Left renal cortex interstitium (tissue), 4 donors: ENCODE data around the gene ANKFN1. TPM values are rescaled to one million over a fixed set of nuclear protein-coding genes. Genes with fewer than 3 reads are reported as not detected.
A peak's percentile ranks its signal among the peaks of the same experiment; 100 is the strongest.

Source experiments
- DNase-seq, 4 donors: peaks; one replicate each; pipeline ENCODE4 v3.0.0-alpha.2; 2013; ENCODE audit warnings: low read depth in 4 of 4, low spot score in 2 of 4, missing footprints in 1 of 4
- polyA plus RNA-seq, 4 donors: library from polyadenylated mRNA; unstranded; fragments of 120-200 nt; gene quantifications; one replicate each; pipeline ENCODE4 v1.2.1, GENCODE V29; 2013; ENCODE audit not compliant: insufficient read length in 4 of 4

The ANKFN1 gene
- polyA plus RNA-seq, 4 donors, result 0.35 to 1.4 (median 0.77) TPM

GRCh38 chr17:56426901-56427300, 273.6 kb downstream of the ANKFN1 start:
- DNase-seq, result no peak

DNA sequence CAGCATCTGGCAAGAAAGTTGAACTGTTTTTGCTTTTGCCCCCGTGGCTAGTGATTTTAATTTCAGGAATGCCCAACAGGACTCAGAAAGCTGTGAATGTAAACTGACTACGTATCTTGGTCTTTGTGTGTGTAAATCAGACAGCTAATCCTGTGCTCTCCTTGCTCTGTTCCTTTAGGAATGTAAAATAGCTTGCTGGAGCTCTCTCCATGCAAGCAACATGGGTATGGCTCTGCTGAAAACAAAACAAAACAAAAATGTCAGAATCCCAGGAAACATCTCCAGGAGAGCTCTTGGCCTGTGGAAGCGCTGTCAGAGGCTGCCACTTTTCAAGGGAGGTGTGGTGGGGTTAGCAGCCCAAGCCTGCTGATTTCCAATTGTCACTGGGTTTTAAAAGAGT, 278.5 kb downstream of the ANKFN1 start:
- DNase-seq, result no peak

GRCh38 chr17:56432443-56432842, 279.2 kb downstream of the ANKFN1 start:
- DNase-seq, result no peak

- DNase-seq, result no peak
Measured at GRCh38 chr17:56434610-56435009, 281.3 kb downstream of the ANKFN1 start.

- DNase-seq, result no peak
Measured at GRCh38 chr17:56436142-56436541, 282.9 kb downstream of the ANKFN1 start.

DNA sequence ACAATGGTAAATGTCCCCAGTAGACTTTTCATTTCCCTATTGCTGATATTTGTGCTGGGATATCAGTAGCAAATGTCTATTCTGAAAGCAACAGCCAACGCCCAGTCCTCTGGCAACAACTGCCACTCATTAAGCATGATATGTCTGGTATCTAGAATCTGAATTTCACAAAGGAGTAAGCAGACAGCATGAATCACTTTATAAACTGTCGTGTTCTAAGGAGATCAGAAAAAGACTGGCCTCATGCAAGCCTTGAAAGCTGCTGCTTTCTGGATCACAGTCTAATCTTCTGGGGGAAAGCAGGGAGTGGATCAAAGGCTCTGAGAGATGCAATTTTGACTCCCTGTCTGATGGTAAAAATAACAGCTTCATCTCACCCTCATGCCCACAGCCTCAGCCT, 287.1 kb downstream of the ANKFN1 start:
- no peak for DNase-seq

DNA sequence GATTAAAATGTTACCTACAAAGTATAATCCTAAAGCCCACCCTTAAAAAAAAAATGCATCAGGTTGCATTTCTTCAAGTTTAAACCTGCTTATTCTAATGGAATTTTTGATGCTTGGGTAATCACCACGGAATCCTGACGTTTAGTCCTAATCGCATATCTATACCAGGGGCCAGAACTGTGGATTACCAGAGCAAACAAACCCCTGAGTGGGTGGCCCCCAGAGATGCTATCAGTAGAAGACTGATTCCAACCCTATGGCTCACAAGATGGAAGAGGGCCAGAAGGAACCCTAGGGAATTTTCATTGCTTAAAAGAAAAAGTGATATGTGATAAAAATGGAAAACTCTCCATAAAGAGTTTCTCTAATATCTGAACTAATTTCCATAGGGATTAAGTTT, 288.0 kb downstream of the ANKFN1 start:
- no peak for DNase-seq

DNA sequence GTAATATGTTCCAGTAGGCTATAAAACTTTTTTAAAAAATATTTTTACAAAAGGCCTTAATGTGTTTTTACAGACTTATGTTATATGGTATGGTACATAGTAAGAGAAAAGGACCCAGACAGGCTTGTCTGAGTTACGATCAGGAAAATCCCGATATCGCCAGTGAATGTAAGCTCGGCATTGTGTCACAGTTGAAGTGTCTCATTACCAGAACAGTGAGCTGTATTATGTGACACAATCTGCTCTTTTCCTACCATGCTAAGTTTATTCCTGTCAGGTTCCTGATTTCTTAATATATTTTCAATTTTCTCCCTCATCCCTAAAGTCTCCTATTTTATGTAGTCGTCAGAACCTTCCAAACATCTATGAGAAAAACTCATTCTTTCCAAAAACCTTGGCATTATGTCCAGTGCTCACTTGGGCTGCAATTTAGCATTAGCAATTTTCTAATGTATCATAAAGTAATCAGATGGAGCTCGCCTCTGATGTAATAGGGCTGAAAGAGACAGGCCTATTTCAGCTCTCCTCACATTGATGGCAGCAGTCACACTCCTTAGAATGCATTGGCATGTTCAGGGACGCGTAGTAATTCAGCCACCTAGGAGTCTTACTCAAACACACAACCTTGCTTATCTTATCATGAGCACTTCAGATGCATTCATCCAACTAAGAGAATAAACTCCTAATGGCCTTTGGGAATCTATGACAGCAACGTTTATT, 292.6 kb downstream of the ANKFN1 start:
- no peak for DNase-seq

GRCh38 chr17:56447171-56447570, 293.9 kb downstream of the ANKFN1 start:
- DNase-seq, result no peak

DNA sequence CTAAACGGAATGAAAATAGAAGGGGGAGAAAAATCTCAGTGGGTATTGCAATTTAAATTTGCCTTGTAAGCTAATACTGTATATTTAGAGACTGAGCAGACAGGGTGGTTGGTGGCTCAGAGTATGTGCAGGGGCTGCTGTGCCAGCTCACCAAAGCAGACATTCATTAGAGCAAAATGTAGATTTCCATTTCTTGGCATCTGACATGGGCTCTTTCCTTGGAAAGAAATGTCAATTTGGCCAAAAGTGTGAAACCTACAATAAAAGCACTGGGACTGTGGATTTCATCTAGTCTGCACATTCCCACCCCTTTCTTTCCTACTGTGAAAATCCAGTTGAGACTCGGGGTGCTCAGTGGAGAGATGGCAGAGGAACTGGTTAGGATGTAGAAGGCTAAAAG, 295.1 kb downstream of the ANKFN1 start:
- DNase-seq, result no peak

DNA sequence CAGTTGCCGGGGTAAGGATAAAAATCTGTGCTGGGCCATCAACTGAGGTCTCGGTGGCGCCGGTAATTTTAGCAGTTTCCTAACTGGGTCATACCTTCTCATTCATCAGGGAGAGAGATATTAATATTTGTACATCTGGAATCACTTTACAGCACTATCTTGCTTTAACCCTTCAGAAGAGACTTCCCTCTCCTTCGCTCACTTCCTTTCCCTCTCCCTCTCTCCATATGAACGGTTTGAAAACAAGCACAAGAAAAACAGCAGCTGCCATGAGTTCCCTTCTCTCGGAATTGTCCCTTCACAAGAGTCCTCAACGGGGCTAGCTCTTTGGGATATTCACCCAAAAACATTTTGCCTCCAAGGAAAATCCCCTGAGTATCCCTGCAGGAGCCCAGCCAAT, 295.9 kb downstream of the ANKFN1 start:
- no peak for DNase-seq

- DNase-seq, result no peak
Measured at GRCh38 chr17:56451629-56452028, 298.4 kb downstream of the ANKFN1 start.

DNA sequence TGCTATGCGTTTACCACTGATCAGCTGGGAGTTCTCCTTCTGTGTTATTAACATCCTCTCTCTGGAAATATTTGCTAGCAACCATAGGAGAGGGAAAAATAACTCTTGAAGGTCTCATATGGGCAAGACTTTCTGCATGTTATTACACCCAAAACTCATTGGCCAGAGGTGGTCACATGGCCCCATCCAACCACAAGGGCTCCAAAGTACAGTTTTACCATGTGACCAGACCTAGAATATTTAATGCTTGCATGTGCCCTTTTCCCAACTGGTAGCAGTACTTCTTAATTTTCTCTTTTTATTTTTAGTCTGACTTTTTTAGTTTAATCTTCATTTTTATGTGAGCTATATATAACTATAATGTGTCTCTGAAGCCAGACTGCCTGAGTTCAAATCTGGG, 299.2 kb downstream of the ANKFN1 start:
- no peak for DNase-seq

- no peak for DNase-seq
Measured at GRCh38 chr17:56457501-56457900, 304.2 kb downstream of the ANKFN1 start.

GRCh38 chr17:56465886-56466285, 312.6 kb downstream of the ANKFN1 start:
- DNase-seq, result no peak

DNA sequence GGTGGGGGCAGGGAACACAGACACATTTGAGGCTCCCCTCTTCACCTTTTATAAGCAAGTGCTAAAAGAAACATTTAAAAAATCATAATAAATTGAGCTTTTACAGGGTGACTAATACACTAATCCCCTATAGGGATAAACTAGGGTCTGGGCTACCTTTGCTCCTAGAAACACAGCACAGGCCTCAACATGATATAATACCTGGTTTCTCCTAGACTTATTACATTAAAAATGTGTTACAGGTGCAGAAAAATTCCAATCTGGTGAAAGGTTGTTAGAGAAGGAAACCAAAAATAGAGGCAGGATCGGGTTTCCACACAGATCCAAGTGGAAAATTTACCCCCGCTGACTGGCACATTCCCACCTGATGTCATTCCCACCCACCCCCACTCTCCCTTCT, 315.6 kb downstream of the ANKFN1 start:
- DNase-seq, result no peak

- DNase-seq, result no peak
Measured at GRCh38 chr17:56471696-56472095, 318.4 kb downstream of the ANKFN1 start.

DNA sequence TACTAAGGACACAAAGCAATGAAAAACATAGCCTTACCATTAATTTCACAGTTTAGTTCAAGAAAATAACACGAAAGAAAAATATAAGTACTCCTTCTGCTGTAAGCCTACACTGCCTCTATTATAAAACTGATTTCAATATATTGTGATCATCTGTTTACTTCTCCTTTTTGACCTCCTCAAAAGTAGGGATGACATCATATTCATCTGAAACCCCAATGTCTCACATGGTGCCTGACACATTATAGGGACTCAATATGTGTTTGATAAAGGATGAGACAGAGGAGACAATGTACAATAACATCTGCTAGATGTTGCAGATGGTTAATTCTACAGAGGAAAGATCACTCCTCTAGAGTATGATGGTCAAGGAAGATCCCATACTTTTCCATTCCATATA, 321.8 kb downstream of the ANKFN1 start:
- DNase-seq, result no peak

DNA sequence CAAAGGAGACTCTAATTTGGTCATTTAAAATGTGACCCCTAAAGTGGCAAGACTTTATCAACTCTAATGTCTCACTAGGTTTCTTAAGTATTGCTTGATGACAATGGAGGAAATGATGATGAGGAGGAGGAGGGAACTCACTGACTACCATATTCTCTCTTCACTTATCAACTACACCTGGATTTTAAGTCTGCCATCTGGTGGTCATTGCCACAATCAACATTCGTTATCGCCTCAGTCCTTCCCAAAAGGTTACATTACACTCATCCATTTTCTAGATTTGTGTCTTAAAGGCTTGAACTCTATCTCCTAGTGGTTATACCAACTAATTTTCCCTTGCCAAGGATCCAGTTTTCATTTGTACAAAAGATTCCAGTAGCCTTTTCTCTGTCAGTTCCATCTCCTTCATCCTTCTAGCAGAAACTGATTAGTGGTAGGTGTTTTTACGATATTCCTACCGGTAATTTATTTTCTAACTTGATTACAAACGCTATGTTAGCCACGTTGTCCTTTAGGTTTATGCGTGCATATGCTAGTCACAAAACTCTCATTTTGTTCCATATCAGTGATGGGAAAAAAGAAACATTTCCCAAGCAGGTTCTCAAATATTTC, 325.7 kb downstream of the ANKFN1 start:
- no peak for DNase-seq

GRCh38 chr17:56480501-56480900, 327.2 kb downstream of the ANKFN1 start:
- no peak for DNase-seq

DNA sequence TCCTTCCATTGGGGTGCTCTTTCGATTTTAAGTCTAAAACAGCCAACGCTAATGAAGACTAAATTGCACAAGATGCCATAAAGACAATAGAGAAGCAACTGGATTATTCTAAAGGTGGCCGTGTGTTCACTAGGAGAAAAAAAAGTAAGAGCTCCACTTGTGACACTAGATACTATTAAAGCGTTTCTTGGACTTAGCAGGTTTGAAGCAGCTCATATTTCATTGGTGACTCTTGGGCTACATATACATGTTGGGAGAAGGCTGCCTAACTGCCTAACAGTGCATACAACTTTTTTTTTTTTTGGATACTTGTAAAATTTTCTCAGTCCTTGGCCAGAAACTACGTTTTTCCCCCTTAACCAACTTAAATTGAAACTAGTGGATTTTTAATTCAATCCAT, 328.4 kb downstream of the ANKFN1 start:
- DNase-seq, result peak in 1 of 4 donors; percentile 10

- DNase-seq, result no peak
Measured at GRCh38 chr17:56482229-56482628, 329.0 kb downstream of the ANKFN1 start.

DNA sequence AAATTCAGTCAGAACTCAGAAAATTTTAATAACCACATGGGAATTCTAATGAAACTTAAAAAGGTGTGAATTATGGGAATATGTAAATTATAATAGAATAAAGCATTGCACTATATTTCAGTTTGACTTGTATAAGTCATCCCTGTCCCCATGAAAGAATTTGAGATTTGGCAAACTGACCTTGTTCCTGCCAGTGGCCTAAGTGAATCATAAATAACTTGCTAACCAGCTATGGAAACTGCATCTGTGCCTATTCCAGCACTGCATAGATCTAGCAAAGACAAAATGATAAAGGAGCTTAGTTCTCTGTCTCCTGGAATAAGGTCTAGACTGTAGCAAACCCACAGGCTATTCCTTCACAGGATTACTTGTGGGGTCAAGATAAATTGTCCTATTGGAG, 333.5 kb downstream of the ANKFN1 start:
- no peak for DNase-seq
